ENCODE results near the gene NSDHL.

The NSDHL gene

GRCh38 chrX:152844256-152844655, 13.4 kb downstream of the NSDHL start:
- ATAC-seq = no peak
- DNase-seq = no peak

GRCh38 chrX:152845618-152846240, 14.9 kb downstream of the NSDHL start:
- no peak for ATAC-seq
- DNase-seq = no peak

- ATAC-seq (no peak), DNase-seq (no peak)
These were observed 16.4 kb downstream of the NSDHL start for GRCh38 chrX:152847281-152847680.

- ATAC-seq = no peak
- no peak for DNase-seq
These were observed 19.6 kb downstream of the NSDHL start for GRCh38 chrX:152850465-152850864.

- DNase-seq = no peak
- no peak for ATAC-seq
These were observed 23.1 kb downstream of the NSDHL start for GRCh38 chrX:152853986-152854385.

GRCh38 chrX:152861116-152861515, 30.3 kb downstream of the NSDHL start:
- no peak for DNase-seq
- ATAC-seq = no peak

- DNase-seq (no peak), ATAC-seq (no peak)
These were observed 31.0 kb downstream of the NSDHL start for GRCh38 chrX:152861826-152862225.

- ATAC-seq = no peak
- DNase-seq = no peak
These were observed 34.5 kb downstream of the NSDHL start for GRCh38 chrX:152865232-152865920.

- DNase-seq (no peak), ATAC-seq (no peak)
These were observed 35.5 kb downstream of the NSDHL start for GRCh38 chrX:152866386-152866785.

- ATAC-seq (no peak), DNase-seq (no peak)
These were observed 39.1 kb downstream of the NSDHL start for GRCh38 chrX:152869972-152870371.

- ATAC-seq = no peak
- no peak for DNase-seq
These were observed 40.4 kb downstream of the NSDHL start for GRCh38 chrX:152871260-152871659.

- ATAC-seq = no peak
These were observed 41.7 kb downstream of the NSDHL start for GRCh38 chrX:152872522-152872921.

GRCh38 chrX:152873361-152873760, 42.5 kb downstream of the NSDHL start:
- DNase-seq (no peak), ATAC-seq (no peak)

More at GRCh38 chrX:152872522-152872921, 41.7 kb downstream of the NSDHL start:
- DNase-seq = no peak

- no peak for DNase-seq
These were observed 46.3 kb downstream of the NSDHL start for GRCh38 chrX:152876931-152877840.

GRCh38 chrX:152878976-152879755, 48.3 kb downstream of the NSDHL start:
- DNase-seq (no peak), ATAC-seq (no peak)

More at GRCh38 chrX:152876931-152877840, 46.3 kb downstream of the NSDHL start:
- no peak for ATAC-seq

GRCh38 chrX:152881289-152881688, 50.4 kb downstream of the NSDHL start:
- ATAC-seq = no peak

GRCh38 chrX:152884171-152884570, 53.3 kb downstream of the NSDHL start:
- DNase-seq (no peak), ATAC-seq (no peak)

More at GRCh38 chrX:152881289-152881688, 50.4 kb downstream of the NSDHL start:
- no peak for DNase-seq

- ATAC-seq = no peak
- no peak for DNase-seq
These were observed 55.9 kb downstream of the NSDHL start for GRCh38 chrX:152886716-152887115.

- DNase-seq = no peak
- no peak for ATAC-seq
These were observed 61.6 kb downstream of the NSDHL start for GRCh38 chrX:152892499-152892898.

GRCh38 chrX:152892999-152893891, 62.4 kb downstream of the NSDHL start:
- no peak for ATAC-seq
- DNase-seq = no peak

All from stimulated activated naive CD8-positive, alpha-beta T cell treated with anti-CD3 and anti-CD28 coated beads, Interleukin-15, Interleukin-2, amounts not matched to agents 100 U/mL and 50 U/mL, for 24 hours (primary cell).